Hepatocyte (in vitro differentiated cells): ENCODE measurements around the gene MRPL55.

Source experiments
- CTCF ChIP-seq: fragments of 200-600 bp; sonication (generic); IDR thresholded peaks from 2 replicates; pipeline ENCODE4 v1.5.1; 2016; ENCODE audit warnings: antibody characterized with exemption, mild to moderate bottlenecking; ENCODE audit not compliant: poor library complexity
- EZH2 ChIP-seq: fragments of 200-600 bp; sonication (generic); IDR thresholded peaks from 2 replicates; pipeline ENCODE4 v1.6.1; 2016; ENCODE audit warnings: antibody characterized with exemption, mild to moderate bottlenecking, borderline replicate concordance
- EZH2phosphoT487 ChIP-seq: fragments of 200-600 bp; sonication (generic); IDR thresholded peaks from one replicate; pipeline ENCODE4 v1.6.1; 2018; ENCODE audit warnings: antibody characterized with exemption, mild to moderate bottlenecking, low read depth, moderate library complexity; ENCODE audit not compliant: unreplicated experiment, severe bottlenecking

- TF ChIP-seq CTCF (no peak), EZH2phosphoT487 (no peak), EZH2 (no peak)
Observed at GRCh38 chr1:228085287-228085951, 23.7 kb downstream of the MRPL55 start.
